ENCODE data around the gene EXTL2. TPM values are rescaled to one million over a fixed set of nuclear protein-coding genes. Genes with fewer than 3 reads are reported as not detected.

The EXTL2 gene
- total and polyA plus RNA-seq, 9 of the 15 experiments (the other 6 are each of a cell fraction or from before 2014, with no cell fraction given): 8.5 to 40.7 (median 26.0) TPM

- Histone ChIP-seq H2AFZ (ENCODE audit: low read depth, low read length) (no peak overlapping the region), H3K9me3 (replicated peaks; ENCODE audit: control insufficient read depth, insufficient read depth, low read depth, low read length) (no peaks in the 10 kb centered on the region), H3K4me1 (replicated peaks in 1 of 2; ENCODE audit: control insufficient read depth in 2 of 2, insufficient read depth in 2 of 2, low read length in 2 of 2) (no peaks in the 10 kb centered on the region), H3K9me1 (ENCODE audit: control insufficient read depth, insufficient read depth, low read length) (no peaks in the 10 kb centered on the region), H3K9ac (ENCODE audit: insufficient read depth in 1 of 2, low read depth in 2 of 2, low read length in 2 of 2) (no peak overlapping the region), H4K20me1 (replicated peaks; ENCODE audit: control insufficient read depth, insufficient read depth, low read length) (no peaks in the 10 kb centered on the region), H3K4me3 (no peak overlapping the region), H3K27ac (ENCODE audit: extremely low read depth, low read depth, low read length) (no peak overlapping the region), H3K27me3 (ENCODE audit: control insufficient read depth in 2 of 2, insufficient read depth in 2 of 2, low read length in 2 of 2) (no peaks in the 10 kb centered on the region), H3K36me3 (ENCODE audit: control insufficient read depth, insufficient read depth, low read length) (peaks cover 59% of the 10 kb centered on the region), H3K4me2 (ENCODE audit: insufficient read depth, low read length) (no peak overlapping the region), H3K79me2 (ENCODE audit: control insufficient read depth, insufficient read depth, low read length) (no peaks in the 10 kb centered on the region)
- ATAC-seq (no peak), DNase-seq (ENCODE audit: extremely low read depth in 1 of 4, low spot score in 3 of 4) (no peak), FAIRE-seq (no peak)
- no TSS peak for BruUV-seq (replicated peaks)
- ChIA-PET CTCF (ENCODE audit: low intra/inter-chr PET ratio) (interaction anchor here (0.7 kb wide), 1 partner anchor 126 kb away, joined by 5 read pairs; no protein-coding TSS in a partner anchor), POLR2A (interaction anchor here (1.2 kb wide), 1 partner anchor 246 kb away, joined by 3 read pairs; no protein-coding TSS in a partner anchor)
- in situ Hi-C loops (cut with MboI) (no loop called here), intact Hi-C loops (cut with micrococcal nuclease) (no loop called here)
- TF ChIP-seq E2F5 (CRISPR knock-in tag; IDR thresholded peaks at IDR 0.05) (no peak), RHOXF2B (CRISPR knock-in tag; conservative IDR thresholded peaks at IDR 0.05) (no peak), TGIF2 (CRISPR knock-in tag; IDR thresholded peaks at IDR 0.05) (no peak)
These were observed 29.6 kb upstream of the EXTL2 start for GRCh38 chr1:100924212-100924611.

- POLR2A ChIA-PET: no interaction called here
- TF ChIP-seq RAD21 (CRISPR knock-in tag; conservative IDR thresholded peaks at IDR 0.05 in 1 of 2, IDR thresholded peaks at IDR 0.05 in 1 of 2) (peak; percentile 79 to 84), CTCF (IDR thresholded peaks at IDR 0.05 in 2 of 3, conservative IDR thresholded peaks at IDR 0.05 in 1 of 3; ENCODE audit: insufficient read depth in 2 of 3, low read depth in 1 of 3, low read length in 3 of 3) (peak in 2 of 3 experiments; percentile 31 to 79; a peak in 3 of 6 replicates), NRF1 (conservative IDR thresholded peaks at IDR 0.05 in 1 of 2, IDR thresholded peaks at IDR 0.05 in 1 of 2) (no peak), DEAF1 (CRISPR knock-in tag; IDR thresholded peaks at IDR 0.05) (peak; percentile 62), PPARD (CRISPR knock-in tag; IDR thresholded peaks at IDR 0.05) (no peak), SNIP1 (IDR thresholded peaks at IDR 0.05; ENCODE audit: low read depth) (no peak), ILF3 (IDR thresholded peaks at IDR 0.05; ENCODE audit: borderline replicate concordance) (0 out of 2 replicates have a peak, but pooled peaks have one; percentile 38)
These were observed 26.6 kb upstream of the EXTL2 start for GRCh38 chr1:100921110-100921706.

More at GRCh38 chr1:100921110-100921706, 26.6 kb upstream of the EXTL2 start:
- Histone ChIP-seq H3K4me2 (ENCODE audit: insufficient read depth, low read length) (no peak overlapping the region), H3K79me2 (ENCODE audit: control insufficient read depth, insufficient read depth, low read length) (no peaks in the 10 kb centered on the region), H3K9ac (ENCODE audit: insufficient read depth in 1 of 2, low read depth in 2 of 2, low read length in 2 of 2) (no peak overlapping the region), H3K4me3 (no peak overlapping the region), H2AFZ (ENCODE audit: low read depth, low read length) (no peak overlapping the region), H4K20me1 (replicated peaks; ENCODE audit: control insufficient read depth, insufficient read depth, low read length) (no peaks in the 10 kb centered on the region; the same call in 1 of the 2 replicates), H3K9me3 (replicated peaks; ENCODE audit: control insufficient read depth, insufficient read depth, low read depth, low read length) (no peaks in the 10 kb centered on the region), H3K27me3 (ENCODE audit: control insufficient read depth in 2 of 2, insufficient read depth in 2 of 2, low read length in 2 of 2) (no peaks in the 10 kb centered on the region), H3K9me1 (ENCODE audit: control insufficient read depth, insufficient read depth, low read length) (no peaks in the 10 kb centered on the region), H3K36me3 (ENCODE audit: control insufficient read depth, insufficient read depth, low read length) (peaks cover 70% of the 10 kb centered on the region), H3K27ac (ENCODE audit: extremely low read depth, low read depth, low read length) (no peak overlapping the region), H3K4me1 (replicated peaks in 1 of 2; ENCODE audit: control insufficient read depth in 2 of 2, insufficient read depth in 2 of 2, low read length in 2 of 2) (no peaks in the 10 kb centered on the region)
- no TSS peak for BruUV-seq (replicated peaks)
- FAIRE-seq (no peak), DNase-seq (ENCODE audit: extremely low read depth in 1 of 4, low spot score in 3 of 4) (peak; percentile 16 to 60 (median 22)), ATAC-seq (peak; percentile 44; the same call in 1 of the 3 replicates)
- CTCF ChIA-PET (ENCODE audit: low intra/inter-chr PET ratio): interaction anchor here (0.8 to 3.3 kb wide), 3 partner anchors 363 to 436 kb away, joined by 4 to 31 read pairs (median 4); no protein-coding TSS in a partner anchor
- in situ Hi-C loops (cut with MboI): no loop called here
- intact Hi-C loops (cut with micrococcal nuclease): loop anchor here (1.0 to 2.0 kb wide), 2 partner anchors 317 to 368 kb away; no protein-coding TSS in a partner anchor
- WGBS (ENCODE audit: insufficient coverage, low coverage, missing lambda C conversion rate): 36% methylated on average over 3 of the region's 3 CpGs
